GM23338 (cell line): Measurements from ENCODE around the gene DAD1. TPM values are rescaled to one million over a fixed set of nuclear protein-coding genes. Genes with fewer than 3 reads are reported as not detected.

ENCODE experiments used
- ATAC-seq: fragments of 200-7000 bp; cut with Tn5 transposase; 3 replicates; pipeline ENCODE4 v1.9.1; 2020
- DNase-seq: peaks from one replicate; pipeline ENCODE4 v3.0.0-alpha.2; 2015; ENCODE audit warnings: low spot score
- H2AFZ ChIP-seq: fragments of 200-600 bp; sonication (generic); 2 replicates; pipeline ENCODE4 v1.8.0; 2016; ENCODE audit warnings: antibody characterized with exemption, mild to moderate bottlenecking, moderate library complexity
- H3F3A ChIP-seq: fragments of 200-600 bp; sonication (generic); replicated peaks from 2 replicates; pipeline ENCODE4 v1.8.0; 2017; ENCODE audit warnings: antibody characterized with exemption, mixed run types, low read depth
- H3K27ac ChIP-seq: fragments of 200-600 bp; sonication (generic); 2 replicates; pipeline ENCODE4 v1.6.1; 2016; ENCODE audit warnings: low read depth
- H3K27me3 ChIP-seq: fragments of 200-600 bp; sonication (generic); 2 replicates; pipeline ENCODE4 v1.8.0; 2016; ENCODE audit warnings: mild to moderate bottlenecking, mixed run types, moderate library complexity; ENCODE audit not compliant: insufficient read depth
- H3K36me3 ChIP-seq: fragments of 200-600 bp; sonication (generic); 2 replicates; pipeline ENCODE4 v1.8.0; 2016; ENCODE audit warnings: mild to moderate bottlenecking; ENCODE audit not compliant: insufficient read depth
- H3K4me1 ChIP-seq: fragments of 200-600 bp; sonication (generic); 2 replicates; pipeline ENCODE4 v1.8.0; 2016; ENCODE audit warnings: mild to moderate bottlenecking, moderate library complexity; ENCODE audit not compliant: insufficient read depth
- H3K4me2 ChIP-seq: fragments of 200-600 bp; sonication (generic); 2 replicates; pipeline ENCODE4 v1.7.1; 2017; ENCODE audit warnings: mixed run types
- H3K4me3 ChIP-seq: fragments of 200-600 bp; sonication (generic); 2 replicates; pipeline ENCODE4 v1.6.1; 2016; ENCODE audit warnings: mixed run types
- H3K79me2 ChIP-seq: fragments of 200-600 bp; sonication (generic); replicated peaks from 2 replicates; pipeline ENCODE4 v1.8.0; 2017; ENCODE audit warnings: mild to moderate bottlenecking; ENCODE audit not compliant: insufficient read depth
- H3K9me2 ChIP-seq: fragments of 200-600 bp; sonication (generic); 2 replicates; pipeline ENCODE4 v1.8.0; 2017; ENCODE audit not compliant: insufficient read depth
- H4K20me1 ChIP-seq: fragments of 200-600 bp; sonication (generic); replicated peaks from 2 replicates; pipeline ENCODE4 v1.8.0; 2017; ENCODE audit warnings: mild to moderate bottlenecking; ENCODE audit not compliant: insufficient read depth
- H3K27ac Mint-ChIP-seq: 2 replicates; pipeline ENCODE4 v1.8.0; 2020; ENCODE audit warnings: inconsistent platforms, mild to moderate bottlenecking, moderate library complexity, mixed read lengths
- H3K27me3 Mint-ChIP-seq: 3 replicates; pipeline ENCODE4 v1.8.0; 2022; ENCODE audit warnings: low read depth, mild to moderate bottlenecking, moderate library complexity, mixed read lengths, inconsistent platforms; ENCODE audit not compliant: insufficient read depth, poor library complexity
- H3K36me3 Mint-ChIP-seq: 3 replicates; pipeline ENCODE4 v1.8.0; 2021; ENCODE audit warnings: low read depth, mild to moderate bottlenecking, inconsistent platforms, moderate library complexity, mixed read lengths
- H3K4me1 Mint-ChIP-seq: 3 replicates; pipeline ENCODE4 v1.8.0; 2020; ENCODE audit warnings: mild to moderate bottlenecking, inconsistent platforms, mixed read lengths
- H3K4me3 Mint-ChIP-seq: 3 replicates; pipeline ENCODE4 v1.8.0; 2021; ENCODE audit warnings: moderate library complexity, mild to moderate bottlenecking, inconsistent platforms, mixed read lengths
- H3K9me3 Mint-ChIP-seq: 3 replicates; pipeline ENCODE4 v1.8.0; 2020; ENCODE audit warnings: moderate library complexity, mild to moderate bottlenecking, inconsistent platforms, mixed read lengths
- CREB1 ChIP-seq: fragments of 250-450 bp; sonication (Bioruptor Pico); IDR thresholded peaks from 2 replicates; pipeline ENCODE4 v1.5.0; 2020; ENCODE audit warnings: low read depth, mild to moderate bottlenecking, moderate library complexity
- EZH2 ChIP-seq: fragments of 200-600 bp; sonication (generic); IDR thresholded peaks from one replicate; pipeline ENCODE4 v1.8.0; 2017; ENCODE audit warnings: antibody characterized with exemption, mild to moderate bottlenecking, low read depth; ENCODE audit not compliant: unreplicated experiment
- EZH2phosphoT487 ChIP-seq: fragments of 200-600 bp; sonication (generic); IDR thresholded peaks from one replicate; pipeline ENCODE4 v1.8.1; 2018; ENCODE audit warnings: antibody characterized with exemption; ENCODE audit not compliant: unreplicated experiment
- POLR2AphosphoS5 ChIP-seq: IDR thresholded peaks from 2 replicates; pipeline ENCODE4 v1.6.1; 2016; ENCODE audit warnings: antibody characterized with exemption, low read depth
- STAT1 ChIP-seq: IDR thresholded peaks from one replicate; pipeline ENCODE4 v1.6.1; 2016; ENCODE audit warnings: antibody characterized with exemption; ENCODE audit not compliant: unreplicated experiment
- ZNF114 ChIP-seq: fragments of 250-450 bp; sonication (Bioruptor Pico); IDR thresholded peaks from 2 replicates; pipeline ENCODE4 v1.5.0; 2020; ENCODE audit warnings: mild to moderate bottlenecking, moderate library complexity
- ZNF331 ChIP-seq: fragments of 250-450 bp; sonication (Bioruptor Pico); IDR thresholded peaks from 2 replicates; pipeline ENCODE4 v1.5.0; 2020; ENCODE audit warnings: low read depth, mild to moderate bottlenecking, moderate library complexity
- polyA plus RNA-seq: library from polyadenylated mRNA; unstranded; fragments of >200 nt; fragmentation: Nextera tagmentation; extraction: Ambion mirVana; gene quantifications from 2 replicates; pipeline ENCODE4 v1.2.1, GENCODE V29; 2016
- total RNA-seq: library from RNA; depleted of rRNA; stranded (reverse); fragments of >200 nt; shearing (Covaris generic); gene quantifications from 2 replicates; pipeline ENCODE4 v1.2.3, GENCODE V29; 2014
- TF ChIP-seq, protein P1 (sequence below): IDR thresholded peaks from 2 replicates; pipeline ENCODE4 v1.6.1; 2016; ENCODE audit warnings: antibody characterized with exemption
- TF ChIP-seq, protein P2 (sequence below): IDR thresholded peaks from one replicate; pipeline ENCODE4 v1.6.1; 2018; ENCODE audit warnings: antibody characterized with exemption; ENCODE audit not compliant: unreplicated experiment
- TF ChIP-seq, protein P3 (sequence below): fragments of 250-450 bp; sonication (Bioruptor Pico); IDR thresholded peaks from 2 replicates; pipeline ENCODE4 v1.5.0; 2020; ENCODE audit warnings: mild to moderate bottlenecking, moderate library complexity

The DAD1 gene
- total and polyA plus RNA-seq, 2 experiments from 2014 or later: 180 to 252 TPM

DNA sequence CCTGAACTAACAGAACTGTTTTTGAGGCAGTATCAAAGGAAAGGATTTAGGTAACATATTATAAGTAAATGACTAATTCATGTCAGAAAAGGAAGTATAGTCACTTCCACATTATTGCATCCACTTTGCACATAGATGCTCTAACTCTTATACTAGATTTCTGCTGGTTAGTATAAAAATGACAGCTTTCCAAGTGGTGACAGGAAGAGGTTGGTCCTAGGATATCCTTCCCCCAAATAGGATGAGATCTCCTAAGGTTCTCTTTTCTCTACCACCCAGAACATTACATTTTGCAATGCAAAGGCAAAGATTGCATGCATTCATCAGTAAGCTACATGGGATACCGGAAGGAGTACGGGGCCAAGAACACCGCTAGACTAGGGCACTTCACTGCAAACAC is 15.2 kb downstream of the DAD1 start:
- ATAC-seq: no peak
- H4K20me1 ChIP-seq: no peaks in the 10 kb centered on the region; the same call in none of the 2 replicates
- Mint-ChIP-seq H3K9me3 (no peaks in the 10 kb centered on the region; the same call in 2 of the 3 replicates), H3K27me3 (peaks cover 5% of the 10 kb centered on the region), H3K36me3 (peaks cover 38% of the 10 kb centered on the region), H3K27ac (no peak overlapping the region), H3K4me3 (no peak overlapping the region), H3K4me1 (peaks cover 9% of the 10 kb centered on the region; the same call in 2 of the 3 replicates)
- no peaks in the 10 kb centered on the region for H3K27me3 ChIP-seq
- H3K27ac ChIP-seq: no peak overlapping the region
- H2AFZ ChIP-seq: no peak overlapping the region
- H3K4me1 ChIP-seq: no peaks in the 10 kb centered on the region
- TF ChIP-seq, protein P1, sequence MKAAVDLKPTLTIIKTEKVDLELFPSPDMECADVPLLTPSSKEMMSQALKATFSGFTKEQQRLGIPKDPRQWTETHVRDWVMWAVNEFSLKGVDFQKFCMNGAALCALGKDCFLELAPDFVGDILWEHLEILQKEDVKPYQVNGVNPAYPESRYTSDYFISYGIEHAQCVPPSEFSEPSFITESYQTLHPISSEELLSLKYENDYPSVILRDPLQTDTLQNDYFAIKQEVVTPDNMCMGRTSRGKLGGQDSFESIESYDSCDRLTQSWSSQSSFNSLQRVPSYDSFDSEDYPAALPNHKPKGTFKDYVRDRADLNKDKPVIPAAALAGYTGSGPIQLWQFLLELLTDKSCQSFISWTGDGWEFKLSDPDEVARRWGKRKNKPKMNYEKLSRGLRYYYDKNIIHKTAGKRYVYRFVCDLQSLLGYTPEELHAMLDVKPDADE: no peak
- TF ChIP-seq, protein P2, sequence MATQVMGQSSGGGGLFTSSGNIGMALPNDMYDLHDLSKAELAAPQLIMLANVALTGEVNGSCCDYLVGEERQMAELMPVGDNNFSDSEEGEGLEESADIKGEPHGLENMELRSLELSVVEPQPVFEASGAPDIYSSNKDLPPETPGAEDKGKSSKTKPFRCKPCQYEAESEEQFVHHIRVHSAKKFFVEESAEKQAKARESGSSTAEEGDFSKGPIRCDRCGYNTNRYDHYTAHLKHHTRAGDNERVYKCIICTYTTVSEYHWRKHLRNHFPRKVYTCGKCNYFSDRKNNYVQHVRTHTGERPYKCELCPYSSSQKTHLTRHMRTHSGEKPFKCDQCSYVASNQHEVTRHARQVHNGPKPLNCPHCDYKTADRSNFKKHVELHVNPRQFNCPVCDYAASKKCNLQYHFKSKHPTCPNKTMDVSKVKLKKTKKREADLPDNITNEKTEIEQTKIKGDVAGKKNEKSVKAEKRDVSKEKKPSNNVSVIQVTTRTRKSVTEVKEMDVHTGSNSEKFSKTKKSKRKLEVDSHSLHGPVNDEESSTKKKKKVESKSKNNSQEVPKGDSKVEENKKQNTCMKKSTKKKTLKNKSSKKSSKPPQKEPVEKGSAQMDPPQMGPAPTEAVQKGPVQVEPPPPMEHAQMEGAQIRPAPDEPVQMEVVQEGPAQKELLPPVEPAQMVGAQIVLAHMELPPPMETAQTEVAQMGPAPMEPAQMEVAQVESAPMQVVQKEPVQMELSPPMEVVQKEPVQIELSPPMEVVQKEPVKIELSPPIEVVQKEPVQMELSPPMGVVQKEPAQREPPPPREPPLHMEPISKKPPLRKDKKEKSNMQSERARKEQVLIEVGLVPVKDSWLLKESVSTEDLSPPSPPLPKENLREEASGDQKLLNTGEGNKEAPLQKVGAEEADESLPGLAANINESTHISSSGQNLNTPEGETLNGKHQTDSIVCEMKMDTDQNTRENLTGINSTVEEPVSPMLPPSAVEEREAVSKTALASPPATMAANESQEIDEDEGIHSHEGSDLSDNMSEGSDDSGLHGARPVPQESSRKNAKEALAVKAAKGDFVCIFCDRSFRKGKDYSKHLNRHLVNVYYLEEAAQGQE: no peak
- TF ChIP-seq ZNF331 (CRISPR knock-in tag): no peak
- TF ChIP-seq CREB1 (CRISPR knock-in tag): no peak
- no peak for TF ChIP-seq POLR2AphosphoS5
- TF ChIP-seq ZNF114: no peak
- peak; percentile 19 for TF ChIP-seq EZH2phosphoT487
- no peak overlapping the region for H3K4me2 ChIP-seq
- H3K36me3 ChIP-seq: peaks cover 23% of the 10 kb centered on the region
- no peak overlapping the region for H3K4me3 ChIP-seq
- H3K79me2 ChIP-seq: peaks cover 49% of the 10 kb centered on the region
- no peaks in the 10 kb centered on the region for H3F3A ChIP-seq
- no peaks in the 10 kb centered on the region for H3K9me2 ChIP-seq
- no peak for DNase-seq

DNA sequence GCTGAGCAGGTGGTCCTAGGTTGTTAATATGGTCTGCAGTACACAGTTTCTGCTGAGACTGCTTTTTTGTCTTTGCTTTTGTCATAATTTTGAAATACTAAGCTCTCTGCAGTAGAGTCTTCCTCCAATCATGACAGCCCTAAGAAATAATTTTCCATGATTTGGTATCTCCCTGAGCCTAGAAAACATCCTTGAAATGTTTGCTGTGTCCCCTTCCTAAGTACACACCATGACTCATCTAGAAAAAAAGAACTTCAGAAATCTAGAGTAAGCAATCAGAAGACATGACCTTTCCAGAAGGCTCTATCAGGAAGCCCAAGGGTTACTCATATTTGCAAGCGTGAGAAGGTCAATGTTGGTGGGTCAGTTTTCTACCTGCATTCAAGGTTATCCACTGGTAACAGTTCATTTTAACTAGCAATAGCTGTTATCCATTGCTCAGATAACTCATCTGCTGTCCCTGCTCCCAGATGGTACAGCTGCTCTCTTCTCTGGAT is 16.4 kb downstream of the DAD1 start:
- no peaks in the 10 kb centered on the region; the same call in 1 of the 2 replicates for H4K20me1 ChIP-seq
- Mint-ChIP-seq H3K27ac (peak overlapping the region; percentile 72; the same call in 1 of the 2 replicates), H3K36me3 (peaks cover 42% of the 10 kb centered on the region), H3K4me1 (peaks cover 9% of the 10 kb centered on the region; the same call in 2 of the 3 replicates), H3K9me3 (no peaks in the 10 kb centered on the region; the same call in 2 of the 3 replicates), H3K4me3 (no peak overlapping the region), H3K27me3 (peaks cover 5% of the 10 kb centered on the region)
- no peaks in the 10 kb centered on the region for H3K9me2 ChIP-seq
- no peak overlapping the region for H3K27ac ChIP-seq
- no peaks in the 10 kb centered on the region for H3K4me1 ChIP-seq
- no peak for ATAC-seq
- H3K79me2 ChIP-seq: peaks cover 49% of the 10 kb centered on the region
- no peaks in the 10 kb centered on the region for H3F3A ChIP-seq
- no peak overlapping the region for H2AFZ ChIP-seq
- no peaks in the 10 kb centered on the region for H3K27me3 ChIP-seq
- no peak for TF ChIP-seq EZH2
- TF ChIP-seq, protein P3, sequence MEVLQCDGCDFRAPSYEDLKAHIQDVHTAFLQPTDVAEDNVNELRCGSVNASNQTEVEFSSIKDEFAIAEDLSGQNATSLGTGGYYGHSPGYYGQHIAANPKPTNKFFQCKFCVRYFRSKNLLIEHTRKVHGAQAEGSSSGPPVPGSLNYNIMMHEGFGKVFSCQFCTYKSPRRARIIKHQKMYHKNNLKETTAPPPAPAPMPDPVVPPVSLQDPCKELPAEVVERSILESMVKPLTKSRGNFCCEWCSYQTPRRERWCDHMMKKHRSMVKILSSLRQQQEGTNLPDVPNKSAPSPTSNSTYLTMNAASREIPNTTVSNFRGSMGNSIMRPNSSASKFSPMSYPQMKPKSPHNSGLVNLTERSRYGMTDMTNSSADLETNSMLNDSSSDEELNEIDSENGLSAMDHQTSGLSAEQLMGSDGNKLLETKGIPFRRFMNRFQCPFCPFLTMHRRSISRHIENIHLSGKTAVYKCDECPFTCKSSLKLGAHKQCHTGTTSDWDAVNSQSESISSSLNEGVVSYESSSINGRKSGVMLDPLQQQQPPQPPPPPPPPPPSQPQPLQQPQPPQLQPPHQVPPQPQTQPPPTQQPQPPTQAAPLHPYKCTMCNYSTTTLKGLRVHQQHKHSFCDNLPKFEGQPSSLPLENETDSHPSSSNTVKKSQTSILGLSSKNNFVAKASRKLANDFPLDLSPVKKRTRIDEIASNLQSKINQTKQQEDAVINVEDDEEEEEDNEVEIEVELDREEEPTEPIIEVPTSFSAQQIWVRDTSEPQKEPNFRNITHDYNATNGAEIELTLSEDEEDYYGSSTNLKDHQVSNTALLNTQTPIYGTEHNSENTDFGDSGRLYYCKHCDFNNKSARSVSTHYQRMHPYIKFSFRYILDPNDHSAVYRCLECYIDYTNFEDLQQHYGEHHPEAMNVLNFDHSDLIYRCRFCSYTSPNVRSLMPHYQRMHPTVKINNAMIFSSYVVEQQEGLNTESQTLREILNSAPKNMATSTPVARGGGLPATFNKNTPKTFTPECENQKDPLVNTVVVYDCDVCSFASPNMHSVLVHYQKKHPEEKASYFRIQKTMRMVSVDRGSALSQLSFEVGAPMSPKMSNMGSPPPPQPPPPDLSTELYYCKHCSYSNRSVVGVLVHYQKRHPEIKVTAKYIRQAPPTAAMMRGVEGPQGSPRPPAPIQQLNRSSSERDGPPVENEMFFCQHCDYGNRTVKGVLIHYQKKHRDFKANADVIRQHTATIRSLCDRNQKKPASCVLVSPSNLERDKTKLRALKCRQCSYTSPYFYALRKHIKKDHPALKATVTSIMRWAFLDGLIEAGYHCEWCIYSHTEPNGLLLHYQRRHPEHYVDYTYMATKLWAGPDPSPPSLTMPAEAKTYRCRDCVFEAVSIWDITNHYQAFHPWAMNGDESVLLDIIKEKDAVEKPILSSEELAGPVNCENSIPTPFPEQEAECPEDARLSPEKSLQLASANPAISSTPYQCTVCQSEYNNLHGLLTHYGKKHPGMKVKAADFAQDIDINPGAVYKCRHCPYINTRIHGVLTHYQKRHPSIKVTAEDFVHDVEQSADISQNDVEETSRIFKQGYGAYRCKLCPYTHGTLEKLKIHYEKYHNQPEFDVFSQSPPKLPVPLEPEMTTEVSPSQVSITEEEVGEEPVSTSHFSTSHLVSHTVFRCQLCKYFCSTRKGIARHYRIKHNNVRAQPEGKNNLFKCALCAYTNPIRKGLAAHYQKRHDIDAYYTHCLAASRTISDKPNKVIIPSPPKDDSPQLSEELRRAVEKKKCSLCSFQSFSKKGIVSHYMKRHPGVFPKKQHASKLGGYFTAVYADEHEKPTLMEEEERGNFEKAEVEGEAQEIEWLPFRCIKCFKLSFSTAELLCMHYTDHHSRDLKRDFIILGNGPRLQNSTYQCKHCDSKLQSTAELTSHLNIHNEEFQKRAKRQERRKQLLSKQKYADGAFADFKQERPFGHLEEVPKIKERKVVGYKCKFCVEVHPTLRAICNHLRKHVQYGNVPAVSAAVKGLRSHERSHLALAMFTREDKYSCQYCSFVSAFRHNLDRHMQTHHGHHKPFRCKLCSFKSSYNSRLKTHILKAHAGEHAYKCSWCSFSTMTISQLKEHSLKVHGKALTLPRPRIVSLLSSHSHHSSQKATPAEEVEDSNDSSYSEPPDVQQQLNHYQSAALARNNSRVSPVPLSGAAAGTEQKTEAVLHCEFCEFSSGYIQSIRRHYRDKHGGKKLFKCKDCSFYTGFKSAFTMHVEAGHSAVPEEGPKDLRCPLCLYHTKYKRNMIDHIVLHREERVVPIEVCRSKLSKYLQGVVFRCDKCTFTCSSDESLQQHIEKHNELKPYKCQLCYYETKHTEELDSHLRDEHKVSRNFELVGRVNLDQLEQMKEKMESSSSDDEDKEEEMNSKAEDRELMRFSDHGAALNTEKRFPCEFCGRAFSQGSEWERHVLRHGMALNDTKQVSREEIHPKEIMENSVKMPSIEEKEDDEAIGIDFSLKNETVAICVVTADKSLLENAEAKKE (CRISPR knock-in tag): no peak
- no peak for TF ChIP-seq POLR2AphosphoS5
- TF ChIP-seq STAT1: no peak
- H3K4me2 ChIP-seq: no peak overlapping the region
- no peak overlapping the region for H3K4me3 ChIP-seq
- H3K36me3 ChIP-seq: peaks cover 23% of the 10 kb centered on the region
- DNase-seq: no peak
